Stimulated activated CD8-positive, alpha-beta memory T cell treated with anti-CD3 and anti-CD28 coated beads, Interleukin-12 subunit alpha, Interleukin-12 subunit beta, amount 100 ng/mL, for 1 hour (primary cell): ENCODE measurements around the gene COL9A3.

Experiments
- DNase-seq: peaks from one replicate; pipeline ENCODE4 v3.0.0-alpha.2; 2020; ENCODE audit warnings: low read depth

Gene COL9A3

GRCh38 chr20:62823688-62824475 is 7.0 kb downstream of the COL9A3 start:
- no peak for DNase-seq

GRCh38 chr20:62824476-62825332 is 7.9 kb downstream of the COL9A3 start:
- no peak for DNase-seq

- no peak for DNase-seq
Observed at GRCh38 chr20:62825333-62825985, 8.6 kb downstream of the COL9A3 start.

GRCh38 chr20:62825986-62826645 is 9.3 kb downstream of the COL9A3 start:
- DNase-seq, result no peak

GRCh38 chr20:62826646-62827310 is 9.9 kb downstream of the COL9A3 start:
- DNase-seq, result no peak

- no peak for DNase-seq
Observed at GRCh38 chr20:62827311-62828038, 10.6 kb downstream of the COL9A3 start.

GRCh38 chr20:62828051-62828450 is 11.2 kb downstream of the COL9A3 start:
- DNase-seq, result no peak

GRCh38 chr20:62828511-62829230 is 11.8 kb downstream of the COL9A3 start:
- no peak for DNase-seq

GRCh38 chr20:62829231-62830230 is 12.7 kb downstream of the COL9A3 start:
- DNase-seq, result no peak

- no peak for DNase-seq
Observed at GRCh38 chr20:62830251-62830650, 13.4 kb downstream of the COL9A3 start.

- no peak for DNase-seq
Observed at GRCh38 chr20:62830821-62831220, 14.0 kb downstream of the COL9A3 start.

- no peak for DNase-seq
Observed at GRCh38 chr20:62831361-62831788, 14.5 kb downstream of the COL9A3 start.

- DNase-seq, result no peak
Observed at GRCh38 chr20:62831854-62832211, 15.0 kb downstream of the COL9A3 start.

- DNase-seq, result no peak
Observed at GRCh38 chr20:62832212-62832922, 15.5 kb downstream of the COL9A3 start.

GRCh38 chr20:62832951-62833391 is 16.1 kb downstream of the COL9A3 start:
- no peak for DNase-seq

- DNase-seq, result no peak
Observed at GRCh38 chr20:62834967-62835730, 18.3 kb downstream of the COL9A3 start.
